HepG2 (cell line): ENCODE data around the gene NAA35.

Source experiments
- KAT7 ChIP-seq: IDR thresholded peaks from 2 replicates; pipeline ENCODE4 v1.6.1; 2018; ENCODE audit warnings: borderline replicate concordance, missing compliant biosample characterization
- RXRB ChIP-seq: IDR thresholded peaks from 2 replicates; pipeline ENCODE4 v1.6.1; 2016; ENCODE audit warnings: borderline replicate concordance, missing genetic modification reagents, missing compliant biosample characterization
- ZNF709 ChIP-seq: sonication (generic); formaldehyde crosslinking; IDR thresholded peaks from 2 replicates; pipeline ENCODE4 v1.5.0; 2020; ENCODE audit warnings: mild to moderate bottlenecking, missing genetic modification reagents

DNA sequence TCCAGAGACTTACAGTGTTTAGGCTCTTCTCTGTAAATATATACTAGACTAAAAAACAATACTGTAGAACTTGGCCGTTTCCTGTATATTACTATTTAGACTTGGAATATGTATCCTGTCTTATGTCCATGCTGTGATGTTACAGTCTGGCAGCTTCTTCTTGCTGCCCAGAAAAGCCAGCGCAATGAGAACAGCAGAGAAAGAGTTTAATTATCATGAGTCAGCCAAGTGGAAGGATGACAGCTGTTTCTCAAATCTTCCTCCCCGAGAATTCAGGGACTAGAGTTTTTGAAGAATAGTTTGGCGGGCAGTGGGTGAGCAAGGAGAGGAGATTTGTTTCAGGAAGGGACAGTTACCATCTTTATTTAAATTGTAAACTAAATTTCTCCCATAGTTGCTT is 37.5 kb downstream of the NAA35 start:
- TF ChIP-seq ZNF709 (CRISPR knock-in tag) (no peak), RXRB (CRISPR knock-in tag) (no peak), KAT7 (CRISPR knock-in tag) (no peak)
